NCI-H2196 treated with DMSO at 0.1 percent for 48 hours (cell line): ENCODE results near the gene UBL7.
"Not testable (repeated sequence)": the region's sequence is repeated elsewhere in the genome, so short reads cannot be mapped to it uniquely, and the experiment has no call there.

Experiments
- DNase-seq: peaks from one replicate; lab custom pipeline; 2025; ENCODE audit not compliant: unreplicated experiment; lab: John Stamatoyannopoulos, UW

Gene UBL7

DNA sequence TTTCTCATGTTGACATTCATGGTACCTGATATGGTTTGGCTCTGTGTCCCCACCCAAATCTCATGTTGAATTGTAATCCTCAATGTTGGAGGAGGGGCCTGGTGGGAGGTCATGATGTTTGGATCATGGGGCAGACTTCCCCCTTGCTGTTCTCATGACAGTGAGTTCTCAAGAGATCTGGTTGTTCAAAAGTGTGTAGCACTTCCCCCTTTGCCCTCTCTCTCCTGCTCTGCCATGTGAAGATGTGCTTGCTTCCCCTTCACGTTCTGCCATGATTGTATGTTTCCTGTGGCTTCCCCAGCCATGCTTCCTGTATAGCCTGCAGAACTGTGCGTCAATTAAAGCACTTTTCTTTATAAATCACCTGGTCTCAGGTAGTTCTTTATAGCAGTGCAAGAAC, 3.3 kb upstream of the UBL7 start:
- DNase-seq, result no peak

DNA sequence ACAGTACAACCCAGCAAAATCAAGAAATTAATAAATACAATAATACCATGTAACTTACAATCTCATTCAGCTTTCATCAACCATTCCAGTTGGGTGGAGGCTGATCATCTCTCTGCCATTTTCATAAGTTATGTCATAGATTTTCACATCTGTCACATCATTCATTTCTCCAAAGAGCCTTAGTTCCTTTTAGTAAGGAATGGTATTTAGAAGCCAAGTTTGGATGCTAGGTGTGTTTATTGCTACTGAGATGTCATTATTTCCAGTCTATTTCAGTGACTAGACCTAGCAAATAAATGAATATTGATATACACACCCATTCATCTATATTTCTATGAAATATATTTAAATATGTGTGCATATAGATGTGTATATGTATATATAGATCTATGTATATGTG, 2.7 kb upstream of the UBL7 start:
- no peak for DNase-seq

DNA sequence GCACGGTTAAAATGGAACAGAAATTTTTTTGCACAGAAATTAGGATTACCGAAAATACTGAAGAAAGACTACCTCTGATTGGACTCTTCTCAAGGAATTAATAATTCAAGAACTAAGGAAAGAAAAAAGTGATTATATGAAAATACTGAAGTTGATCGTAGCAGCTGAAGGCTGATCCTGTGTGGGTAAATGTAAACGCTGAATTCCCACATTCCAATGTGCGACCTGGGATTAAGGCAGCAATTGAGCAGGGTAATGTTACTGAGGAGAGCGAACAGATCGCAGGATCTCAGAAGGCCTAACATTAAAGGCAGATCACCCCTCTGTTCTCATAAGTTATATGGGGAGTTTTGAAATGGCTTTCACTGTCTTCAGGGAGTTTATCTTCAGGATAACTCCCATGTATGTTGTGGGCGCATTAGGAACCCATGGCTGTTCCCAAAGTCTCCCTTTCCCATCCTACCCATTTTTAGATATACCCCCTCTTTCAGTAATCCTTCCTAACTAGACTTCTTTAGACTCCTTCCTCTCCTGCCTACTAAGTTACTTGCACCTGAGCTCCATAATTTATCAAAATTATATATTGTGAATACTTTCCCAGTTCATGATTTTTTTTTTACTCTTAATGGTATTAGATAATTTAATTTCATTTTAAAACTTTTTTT, 1.0 kb upstream of the UBL7 start:
- no peak for DNase-seq

DNA sequence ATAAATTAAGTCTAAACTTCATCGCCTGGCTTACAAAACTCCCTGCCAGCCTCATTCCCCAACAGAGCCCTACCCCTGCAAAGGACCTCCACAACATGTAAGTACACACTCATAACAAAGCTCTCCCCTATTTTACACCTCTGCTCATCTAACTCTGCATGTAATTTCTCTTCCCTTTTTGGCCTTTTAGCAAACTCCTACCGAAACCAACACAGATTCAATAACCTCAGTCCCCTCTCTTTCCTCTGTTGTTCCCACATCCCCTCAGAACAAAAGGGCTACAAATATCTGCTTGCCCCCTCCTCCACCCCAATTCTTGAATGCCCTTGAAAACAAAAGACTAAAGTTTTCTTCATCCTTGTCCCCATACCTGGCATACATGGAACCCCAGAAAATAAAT, 662 bp downstream of the UBL7 start:
- DNase-seq, result no peak

DNA sequence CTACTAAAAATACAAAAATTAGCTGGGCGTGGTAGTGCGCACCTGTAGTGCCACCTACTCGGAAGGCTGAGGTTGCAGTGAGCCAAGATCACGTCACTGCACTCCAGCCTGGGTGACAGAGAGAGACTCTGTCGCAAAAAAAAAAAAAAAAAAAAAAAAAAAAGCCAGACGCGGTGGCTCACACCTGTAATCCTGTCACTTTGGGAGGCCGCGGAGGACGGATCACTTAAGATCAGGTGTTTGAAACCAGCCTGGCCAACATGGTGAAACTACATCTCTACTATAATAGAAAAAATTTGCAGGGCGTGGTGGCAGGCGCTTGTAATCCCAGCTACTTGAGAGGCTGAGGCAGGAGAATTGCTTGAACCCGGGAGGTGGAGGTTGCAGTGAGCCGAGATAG, 1.2 kb downstream of the UBL7 start:
- DNase-seq, result not testable (repeated sequence)

DNA sequence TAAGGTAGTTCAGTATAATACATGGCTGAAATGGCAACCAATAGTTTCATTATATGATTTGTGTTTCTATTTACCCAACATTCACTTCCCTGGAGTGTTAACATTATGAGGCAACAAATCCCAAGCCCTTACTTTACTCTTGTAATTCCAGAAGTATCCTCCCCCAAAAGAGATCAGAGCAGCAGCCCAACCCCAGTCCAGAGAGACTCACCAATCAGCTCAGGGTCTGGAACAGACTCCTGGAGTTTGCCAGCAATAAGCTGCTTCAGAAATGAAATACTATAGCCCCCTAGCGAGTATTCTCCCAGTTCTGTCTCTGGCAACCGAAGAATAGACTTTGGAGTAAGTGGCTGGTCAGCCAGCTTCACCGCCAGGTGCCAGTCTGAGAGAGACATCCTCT, 2.5 kb downstream of the UBL7 start:
- DNase-seq, result no peak

- not testable (repeated sequence) for DNase-seq
Measured at GRCh38 chr15:74457036-74457435, 3.9 kb downstream of the UBL7 start.

DNA sequence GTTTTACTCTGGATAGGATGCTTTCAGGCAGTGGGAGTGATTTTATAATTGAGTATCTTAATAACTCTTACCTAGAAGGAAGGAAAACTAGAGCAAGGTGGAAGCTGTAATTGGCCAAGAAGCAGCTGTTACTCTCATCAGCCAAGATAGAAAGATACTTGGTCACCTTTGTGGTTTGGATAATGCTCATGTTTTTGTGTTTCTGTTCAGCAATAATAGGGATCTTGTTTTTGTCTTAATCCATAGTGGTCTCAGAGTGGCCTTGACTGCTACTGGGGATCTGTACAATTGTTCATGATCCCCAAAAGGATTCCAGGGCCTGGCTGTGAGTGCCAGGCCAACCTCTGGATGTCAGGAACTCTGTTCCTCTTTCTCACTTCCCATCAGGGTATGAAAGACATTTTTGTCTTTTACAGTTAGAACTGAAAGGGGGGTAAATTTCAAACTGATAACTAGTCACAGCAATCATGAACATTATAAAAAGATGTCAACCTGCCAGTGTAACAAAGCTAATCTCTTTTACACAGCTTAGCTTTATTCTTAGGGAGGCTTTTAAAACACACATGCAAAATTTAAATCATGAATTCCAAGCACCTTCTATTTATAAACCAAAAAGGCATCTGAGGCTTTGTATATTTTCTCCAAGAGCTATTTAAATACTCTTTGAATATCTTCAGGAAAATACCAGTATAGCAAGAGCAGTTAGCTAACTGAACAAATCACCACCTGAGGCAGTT, 6.0 kb downstream of the UBL7 start:
- no peak for DNase-seq

- no peak for DNase-seq
Measured at GRCh38 chr15:74453925-74454763, 6.8 kb downstream of the UBL7 start.

GRCh38 chr15:74451861-74452835, 8.8 kb downstream of the UBL7 start:
- DNase-seq, result no peak

DNA sequence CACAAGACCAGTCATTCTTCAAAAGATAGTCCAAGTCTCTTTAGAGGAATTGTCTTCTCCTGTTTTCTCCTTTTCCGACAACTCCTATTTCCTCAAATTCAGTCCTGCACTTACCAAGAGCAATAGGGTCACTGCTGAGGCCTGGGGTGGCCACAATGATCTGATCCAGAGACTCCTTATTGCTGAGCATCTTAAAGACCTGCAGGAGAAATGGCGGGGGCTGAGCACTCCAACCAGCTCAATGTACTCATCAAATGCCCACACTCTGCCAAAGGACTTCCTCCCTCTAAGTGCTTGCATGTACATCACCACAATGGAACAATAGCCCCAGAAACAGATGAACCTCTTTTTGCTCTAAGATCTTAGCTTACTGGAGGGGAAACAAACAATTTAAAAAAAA, 9.6 kb downstream of the UBL7 start:
- no peak for DNase-seq

GRCh38 chr15:74449643-74450205, 11.2 kb downstream of the UBL7 start:
- no peak for DNase-seq

GRCh38 chr15:74449095-74449494, 11.9 kb downstream of the UBL7 start:
- DNase-seq, result no peak

- no peak for DNase-seq
Measured at GRCh38 chr15:74445816-74446763, 14.9 kb downstream of the UBL7 start.

DNA sequence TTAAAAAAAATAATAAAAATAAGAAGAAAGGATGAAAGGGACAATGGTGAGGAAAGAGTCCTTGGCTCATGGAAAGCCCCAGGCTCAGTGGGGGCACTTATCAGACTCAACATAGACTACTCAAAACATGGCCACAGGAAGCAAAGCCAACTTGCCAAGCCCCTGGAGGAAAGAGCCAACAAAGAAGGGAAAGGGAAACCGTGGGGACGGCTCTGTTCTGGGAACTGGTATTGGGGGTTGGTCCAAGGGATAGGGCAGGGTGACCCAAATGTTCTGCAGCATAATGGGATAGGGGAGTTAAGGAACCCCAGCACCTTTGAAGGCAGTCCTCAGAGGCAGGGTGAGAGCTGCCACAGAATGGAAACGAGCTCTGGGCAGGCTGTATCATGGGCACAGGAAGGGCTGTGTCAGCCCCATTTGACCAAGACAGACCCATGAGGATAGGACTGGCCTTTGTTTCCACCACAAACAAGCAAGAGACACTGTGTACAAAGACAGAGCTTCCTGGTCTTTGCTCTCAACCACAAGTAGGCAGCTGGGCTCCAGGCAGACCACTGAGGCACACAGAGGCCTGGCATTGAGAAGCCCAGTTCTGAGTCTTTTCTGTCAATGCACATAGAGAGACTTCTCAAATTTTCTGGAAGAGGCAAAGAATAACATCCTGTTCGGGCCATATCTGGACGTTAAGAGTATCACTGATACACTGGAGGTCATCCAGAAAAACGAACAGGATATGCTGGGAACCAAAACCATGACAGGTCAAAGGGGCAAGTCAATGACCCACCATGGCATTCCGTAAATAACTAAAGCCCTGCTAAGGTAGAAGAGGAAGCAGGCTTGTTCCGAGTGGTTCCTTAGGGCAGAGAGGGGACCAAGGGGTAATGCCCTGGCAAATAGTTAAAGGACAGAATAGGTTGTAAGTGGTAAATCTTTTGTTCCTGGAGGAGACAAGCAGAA, 16.6 kb downstream of the UBL7 start:
- DNase-seq, result no peak

- DNase-seq, result no peak
Measured at GRCh38 chr15:74443100-74443909, 17.7 kb downstream of the UBL7 start.

GRCh38 chr15:74442604-74443003, 18.4 kb downstream of the UBL7 start:
- DNase-seq, result no peak
